Epithelial cell of esophagus (primary cell): ENCODE data around the gene MAP2K5.

Source experiments
- DNase-seq: peaks from one replicate; pipeline ENCODE4 v3.0.0; 2010; ENCODE audit warnings: low read depth
- H3K4me3 ChIP-seq: 2 replicates; pipeline ENCODE4 v1.5.1; 2011; ENCODE audit warnings: mild to moderate bottlenecking, low read length, control low read depth
- CTCF ChIP-seq: IDR thresholded peaks from 2 replicates; pipeline ENCODE4 v1.5.1; 2011; ENCODE audit warnings: low read depth, mild to moderate bottlenecking, low read length, control low read depth, inconsistent platforms; ENCODE audit not compliant: insufficient read depth; ENCODE audit errors: missing control alignments

Gene MAP2K5

GRCh38 chr15:67680641-67681040, 138.1 kb downstream of the MAP2K5 start:
- H3K4me3 ChIP-seq: no peak overlapping the region
- TF ChIP-seq CTCF: no peak
- peak; percentile 11 for DNase-seq

GRCh38 chr15:67685008-67685599, 142.6 kb downstream of the MAP2K5 start:
- no peak for TF ChIP-seq CTCF
- DNase-seq: peak; percentile 39
- no peak overlapping the region for H3K4me3 ChIP-seq

- DNase-seq: no peak
- no peak overlapping the region for H3K4me3 ChIP-seq
- TF ChIP-seq CTCF: no peak
Observed at GRCh38 chr15:67685716-67686115, 143.2 kb downstream of the MAP2K5 start.

GRCh38 chr15:67690936-67691335, 148.4 kb downstream of the MAP2K5 start:
- peak; percentile 7 for DNase-seq
- H3K4me3 ChIP-seq: no peak overlapping the region
- TF ChIP-seq CTCF: no peak

- DNase-seq: no peak
- no peak for TF ChIP-seq CTCF
- no peak overlapping the region for H3K4me3 ChIP-seq
Observed at GRCh38 chr15:67691450-67691849, 148.9 kb downstream of the MAP2K5 start.

GRCh38 chr15:67692573-67692972, 150.1 kb downstream of the MAP2K5 start:
- H3K4me3 ChIP-seq: no peak overlapping the region
- DNase-seq: no peak
- TF ChIP-seq CTCF: no peak

GRCh38 chr15:67696087-67696486, 153.6 kb downstream of the MAP2K5 start:
- no peak for TF ChIP-seq CTCF
- H3K4me3 ChIP-seq: no peak overlapping the region
- no peak for DNase-seq
